Measurements from ENCODE around the gene SUSD4. TPM values are rescaled to one million over a fixed set of nuclear protein-coding genes. Genes with fewer than 3 reads are reported as not detected.

SUSD4 gene
- total RNA-seq, 1 donor from 2014 or later: not detected

- Mint-ChIP-seq H3K36me3 (ENCODE audit: low read depth) (no peaks in the 10 kb centered on the region), H3K27ac (no peak overlapping the region), H3K4me3 (no peak overlapping the region), H3K4me1 (ENCODE audit: low read depth) (no peaks in the 10 kb centered on the region), H3K9me3 (peaks cover 5% of the 10 kb centered on the region), H3K27me3 (ENCODE audit: insufficient read depth) (peaks cover 6% of the 10 kb centered on the region)
- intact Hi-C loops (cut with micrococcal nuclease): no loop called here
- DNase-seq (ENCODE audit: low spot score): no peak
These were observed 140.6 kb downstream of the SUSD4 start for GRCh38 chr1:223223091-223223995.

DNA sequence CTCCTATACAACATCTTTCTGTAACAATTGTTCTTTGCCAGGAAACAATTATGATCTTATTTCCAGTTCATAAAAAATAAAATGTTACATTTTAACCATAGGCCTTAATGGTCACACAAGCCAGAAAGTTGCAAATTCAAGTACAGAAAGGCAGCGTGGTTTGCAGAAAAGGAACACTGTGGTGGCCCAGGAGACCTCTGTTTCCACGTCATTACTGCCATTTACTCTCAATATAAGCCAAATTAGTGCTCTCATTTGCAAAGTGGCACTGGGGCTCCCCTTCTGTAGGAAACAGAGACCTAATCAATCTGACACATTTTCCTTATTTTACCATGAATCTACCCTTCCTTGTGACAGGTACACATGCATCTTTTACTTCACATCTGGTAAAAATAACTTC lies 141.6 kb downstream of the SUSD4 start:
- Mint-ChIP-seq H3K27me3 (ENCODE audit: insufficient read depth) (peaks cover 6% of the 10 kb centered on the region), H3K27ac (no peak overlapping the region), H3K4me3 (no peak overlapping the region), H3K36me3 (ENCODE audit: low read depth) (no peaks in the 10 kb centered on the region), H3K4me1 (ENCODE audit: low read depth) (no peaks in the 10 kb centered on the region), H3K9me3 (peaks cover 10% of the 10 kb centered on the region)
- no peak for DNase-seq (ENCODE audit: low spot score)
- intact Hi-C loops (cut with micrococcal nuclease): no loop called here

DNA sequence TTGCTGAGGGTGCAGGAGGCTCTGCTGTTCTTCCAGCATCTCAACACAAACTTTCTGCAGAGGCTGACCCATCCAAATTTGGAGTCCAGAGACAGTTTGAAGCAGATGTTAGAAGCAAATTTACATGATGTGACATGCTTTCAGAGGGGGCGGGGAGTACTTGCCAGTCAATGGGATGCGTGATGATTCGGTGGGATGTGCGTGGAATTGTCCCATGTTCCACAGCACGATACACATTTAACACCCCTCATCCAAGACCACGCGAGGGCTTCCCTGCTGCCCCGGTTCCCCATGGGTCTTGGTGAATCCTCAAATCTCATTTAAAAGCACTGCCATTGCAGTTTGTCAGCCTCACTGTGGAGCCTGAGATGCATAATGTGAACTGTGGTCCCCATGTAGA lies 142.3 kb downstream of the SUSD4 start:
- intact Hi-C loops (cut with micrococcal nuclease): no loop called here
- H3K27ac Mint-ChIP-seq: no peak overlapping the region
- H3K36me3 Mint-ChIP-seq (ENCODE audit: low read depth): no peaks in the 10 kb centered on the region
- DNase-seq (ENCODE audit: low spot score): no peak
- H3K4me1 Mint-ChIP-seq (ENCODE audit: low read depth): no peaks in the 10 kb centered on the region
- peaks cover 10% of the 10 kb centered on the region for H3K9me3 Mint-ChIP-seq
- H3K27me3 Mint-ChIP-seq (ENCODE audit: insufficient read depth): peaks cover 6% of the 10 kb centered on the region
- no peak overlapping the region for H3K4me3 Mint-ChIP-seq

DNA sequence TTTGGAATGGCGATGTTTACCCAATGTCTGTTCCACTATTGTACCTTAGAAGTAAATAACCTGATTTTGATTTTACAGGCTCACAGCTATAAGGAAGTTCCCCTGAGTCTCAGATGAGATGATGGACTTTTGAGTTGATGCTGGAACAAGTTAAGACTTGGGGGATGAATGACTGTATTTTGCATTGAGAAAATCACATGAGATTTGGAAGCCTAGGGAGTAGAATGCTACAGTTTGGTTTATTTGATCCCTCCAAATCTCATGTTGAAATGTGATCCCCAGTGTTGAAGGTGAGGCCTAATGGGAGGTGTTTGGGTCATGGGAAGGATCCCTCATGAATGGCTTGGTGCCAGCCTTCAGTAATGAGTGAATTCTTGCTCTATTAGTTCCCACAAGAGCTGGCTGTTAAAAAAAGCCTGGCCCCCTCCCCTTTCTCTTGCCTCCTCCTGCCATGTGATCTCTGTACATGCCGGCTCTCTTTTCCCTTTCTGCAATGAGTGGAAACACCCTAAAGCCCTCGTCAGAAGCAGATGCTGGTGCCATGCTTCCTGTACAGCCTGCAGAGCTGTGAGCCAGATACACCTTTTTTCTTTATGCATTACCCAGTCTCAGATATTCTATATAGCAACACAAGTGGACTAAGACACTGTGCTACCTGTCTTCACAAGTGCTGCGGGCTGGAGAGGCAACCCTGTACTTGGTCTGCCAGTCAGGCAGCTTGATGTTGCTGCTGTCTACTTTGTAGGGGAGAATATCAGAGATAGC lies 143.9 kb downstream of the SUSD4 start:
- no peak overlapping the region for H3K27ac Mint-ChIP-seq
- peaks cover 10% of the 10 kb centered on the region for H3K9me3 Mint-ChIP-seq
- H3K4me1 Mint-ChIP-seq (ENCODE audit: low read depth): no peaks in the 10 kb centered on the region
- H3K36me3 Mint-ChIP-seq (ENCODE audit: low read depth): no peaks in the 10 kb centered on the region
- no peak overlapping the region for H3K4me3 Mint-ChIP-seq
- H3K27me3 Mint-ChIP-seq (ENCODE audit: insufficient read depth): peaks cover 5% of the 10 kb centered on the region
- intact Hi-C loops (cut with micrococcal nuclease): no loop called here
- DNase-seq (ENCODE audit: low spot score): no peak

- Mint-ChIP-seq H3K27ac (no peak overlapping the region), H3K4me1 (ENCODE audit: low read depth) (no peaks in the 10 kb centered on the region), H3K36me3 (ENCODE audit: low read depth) (no peaks in the 10 kb centered on the region), H3K27me3 (ENCODE audit: insufficient read depth) (peaks cover 8% of the 10 kb centered on the region), H3K4me3 (no peak overlapping the region), H3K9me3 (peaks cover 10% of the 10 kb centered on the region)
- DNase-seq (ENCODE audit: low spot score): no peak
- intact Hi-C loops (cut with micrococcal nuclease): no loop called here
These were observed 144.7 kb downstream of the SUSD4 start for GRCh38 chr1:223219318-223219635.

- Mint-ChIP-seq H3K4me1 (ENCODE audit: low read depth) (no peaks in the 10 kb centered on the region), H3K27me3 (ENCODE audit: insufficient read depth) (peaks cover 8% of the 10 kb centered on the region), H3K9me3 (peaks cover 10% of the 10 kb centered on the region), H3K4me3 (no peak overlapping the region), H3K27ac (no peak overlapping the region), H3K36me3 (ENCODE audit: low read depth) (no peaks in the 10 kb centered on the region)
- no peak for DNase-seq (ENCODE audit: low spot score)
- intact Hi-C loops (cut with micrococcal nuclease): no loop called here
These were observed 146.2 kb downstream of the SUSD4 start for GRCh38 chr1:223217781-223218180.

DNA sequence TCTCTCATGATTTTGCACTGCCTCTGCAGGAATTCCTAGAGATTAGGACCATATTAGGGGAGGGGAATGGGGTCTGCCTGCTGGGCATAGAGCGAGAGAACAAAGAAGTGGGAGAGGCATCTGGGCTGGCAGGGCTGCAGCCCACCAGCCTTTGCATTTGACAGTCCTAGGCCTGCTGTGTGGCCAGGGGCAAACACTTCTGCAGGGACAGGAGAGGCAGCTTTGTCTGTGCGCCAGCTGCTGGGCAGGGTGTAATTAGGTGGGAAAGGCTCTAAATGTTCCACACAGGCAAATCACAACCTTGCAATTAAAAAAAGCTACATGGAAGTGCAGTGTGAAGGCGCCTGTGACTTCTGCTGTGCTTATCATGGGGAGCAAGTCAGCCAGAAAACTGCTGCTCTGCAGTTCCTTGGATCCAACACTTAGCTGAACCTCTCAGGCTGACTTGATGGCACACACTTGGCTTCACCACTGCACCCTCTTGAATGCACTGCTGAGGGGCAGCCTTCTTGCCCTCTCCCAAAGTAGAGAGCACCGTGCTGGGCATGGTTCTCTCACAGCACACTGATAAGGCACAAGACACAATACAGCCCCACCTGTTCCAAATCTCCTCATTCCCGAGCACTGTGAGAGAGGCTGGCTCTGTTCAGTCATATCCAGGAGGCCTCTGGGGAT lies 147.3 kb downstream of the SUSD4 start:
- no peak overlapping the region for H3K4me3 Mint-ChIP-seq
- no peak overlapping the region for H3K27ac Mint-ChIP-seq
- peaks cover 8% of the 10 kb centered on the region for H3K27me3 Mint-ChIP-seq (ENCODE audit: insufficient read depth)
- H3K36me3 Mint-ChIP-seq (ENCODE audit: low read depth): no peaks in the 10 kb centered on the region
- H3K9me3 Mint-ChIP-seq: peaks cover 10% of the 10 kb centered on the region
- DNase-seq (ENCODE audit: low spot score): no peak
- no peaks in the 10 kb centered on the region for H3K4me1 Mint-ChIP-seq (ENCODE audit: low read depth)
- intact Hi-C loops (cut with micrococcal nuclease): no loop called here

GRCh38 chr1:223216074-223216473 lies 147.9 kb downstream of the SUSD4 start:
- intact Hi-C loops (cut with micrococcal nuclease): no loop called here
- Mint-ChIP-seq H3K4me1 (ENCODE audit: low read depth) (no peaks in the 10 kb centered on the region), H3K36me3 (ENCODE audit: low read depth) (no peaks in the 10 kb centered on the region), H3K4me3 (no peak overlapping the region), H3K9me3 (peaks cover 10% of the 10 kb centered on the region), H3K27ac (no peak overlapping the region), H3K27me3 (ENCODE audit: insufficient read depth) (peaks cover 12% of the 10 kb centered on the region)
- DNase-seq (ENCODE audit: low spot score): no peak

GRCh38 chr1:223215026-223215425 lies 148.9 kb downstream of the SUSD4 start:
- Mint-ChIP-seq H3K9me3 (peaks cover 10% of the 10 kb centered on the region), H3K4me3 (no peak overlapping the region)

GRCh38 chr1:223214261-223214807 lies 149.6 kb downstream of the SUSD4 start:
- H3K27me3 Mint-ChIP-seq (ENCODE audit: insufficient read depth): peaks cover 12% of the 10 kb centered on the region
- H3K4me1 Mint-ChIP-seq (ENCODE audit: low read depth): no peaks in the 10 kb centered on the region
- H3K27ac Mint-ChIP-seq: no peak overlapping the region
- H3K4me3 Mint-ChIP-seq: no peak overlapping the region
- no peaks in the 10 kb centered on the region for H3K36me3 Mint-ChIP-seq (ENCODE audit: low read depth)
- peaks cover 10% of the 10 kb centered on the region for H3K9me3 Mint-ChIP-seq
- no peak for DNase-seq (ENCODE audit: low spot score)
- intact Hi-C loops (cut with micrococcal nuclease): no loop called here

More at GRCh38 chr1:223215026-223215425, 148.9 kb downstream of the SUSD4 start:
- Mint-ChIP-seq H3K36me3 (ENCODE audit: low read depth) (no peaks in the 10 kb centered on the region), H3K4me1 (ENCODE audit: low read depth) (no peaks in the 10 kb centered on the region), H3K27ac (no peak overlapping the region), H3K27me3 (ENCODE audit: insufficient read depth) (peaks cover 12% of the 10 kb centered on the region)
- no peak for DNase-seq (ENCODE audit: low spot score)
- intact Hi-C loops (cut with micrococcal nuclease): no loop called here

DNA sequence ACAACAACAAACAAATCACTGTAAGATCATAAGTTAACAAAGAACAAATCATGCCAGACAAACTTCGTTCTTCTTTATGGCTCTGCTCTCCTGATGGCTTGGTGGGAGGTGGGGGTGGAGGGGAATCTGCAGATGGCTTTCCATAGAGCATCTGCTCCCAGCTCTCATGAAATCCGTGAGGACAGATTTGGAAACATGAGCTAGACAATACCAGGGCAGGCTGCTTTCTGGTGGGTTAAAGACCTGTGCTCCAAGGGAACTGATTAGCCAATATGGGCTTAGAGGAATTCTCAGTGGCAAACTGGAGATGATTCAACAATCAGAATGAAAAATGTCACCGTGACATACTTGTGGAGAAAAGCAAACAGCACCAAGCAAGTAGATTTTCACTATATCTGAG lies 151.5 kb downstream of the SUSD4 start:
- no peak for DNase-seq (ENCODE audit: low spot score)
- H3K4me1 Mint-ChIP-seq (ENCODE audit: low read depth): no peaks in the 10 kb centered on the region
- peaks cover 9% of the 10 kb centered on the region for H3K27me3 Mint-ChIP-seq (ENCODE audit: insufficient read depth)
- no peaks in the 10 kb centered on the region for H3K9me3 Mint-ChIP-seq
- no peak overlapping the region for H3K27ac Mint-ChIP-seq
- no peaks in the 10 kb centered on the region for H3K36me3 Mint-ChIP-seq (ENCODE audit: low read depth)
- intact Hi-C loops (cut with micrococcal nuclease): no loop called here
- H3K4me3 Mint-ChIP-seq: no peak overlapping the region

GRCh38 chr1:223211323-223211985 lies 152.5 kb downstream of the SUSD4 start:
- Mint-ChIP-seq H3K4me1 (ENCODE audit: low read depth) (no peaks in the 10 kb centered on the region), H3K9me3 (no peaks in the 10 kb centered on the region), H3K27me3 (ENCODE audit: insufficient read depth) (peaks cover 9% of the 10 kb centered on the region), H3K36me3 (ENCODE audit: low read depth) (no peaks in the 10 kb centered on the region), H3K27ac (no peak overlapping the region), H3K4me3 (no peak overlapping the region)
- no peak for DNase-seq (ENCODE audit: low spot score)
- intact Hi-C loops (cut with micrococcal nuclease): no loop called here
